Measurements from ENCODE around the gene ISG15. TPM values are rescaled to one million over a fixed set of nuclear protein-coding genes. Genes with fewer than 3 reads are reported as not detected.

The ISG15 gene
- total RNA-seq, 1 donor from 2014 or later, result 97.7 TPM

DNA sequence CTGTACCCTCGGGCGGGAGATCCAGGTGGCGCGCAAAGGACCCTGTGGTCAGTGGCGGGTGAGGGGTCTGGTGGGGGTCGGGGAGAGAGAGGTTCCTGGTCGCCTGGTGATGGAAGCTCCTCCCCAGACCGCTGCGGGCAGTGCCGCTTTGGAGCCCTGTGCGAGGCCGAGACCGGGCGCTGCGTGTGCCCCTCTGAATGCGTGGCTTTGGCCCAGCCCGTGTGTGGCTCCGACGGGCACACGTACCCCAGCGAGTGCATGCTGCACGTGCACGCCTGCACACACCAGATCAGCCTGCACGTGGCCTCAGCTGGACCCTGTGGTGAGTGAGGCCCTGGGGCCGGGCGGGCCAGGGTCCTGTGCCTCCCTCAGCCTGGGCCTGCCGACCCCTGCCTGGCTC lies 30.1 kb downstream of the ISG15 start:
- Histone ChIP-seq H3K27me3 (ENCODE audit: control insufficient read depth, insufficient read depth, low read length) (no peaks in the 10 kb centered on the region), H3K4me3 (ENCODE audit: low read depth, low read length) (no peak overlapping the region), H3K36me3 (ENCODE audit: control insufficient read depth, insufficient read depth, low read length) (peaks cover 5% of the 10 kb centered on the region)
- no peak for DNase-seq (ENCODE audit: low read depth)
- TF ChIP-seq, protein P1, sequence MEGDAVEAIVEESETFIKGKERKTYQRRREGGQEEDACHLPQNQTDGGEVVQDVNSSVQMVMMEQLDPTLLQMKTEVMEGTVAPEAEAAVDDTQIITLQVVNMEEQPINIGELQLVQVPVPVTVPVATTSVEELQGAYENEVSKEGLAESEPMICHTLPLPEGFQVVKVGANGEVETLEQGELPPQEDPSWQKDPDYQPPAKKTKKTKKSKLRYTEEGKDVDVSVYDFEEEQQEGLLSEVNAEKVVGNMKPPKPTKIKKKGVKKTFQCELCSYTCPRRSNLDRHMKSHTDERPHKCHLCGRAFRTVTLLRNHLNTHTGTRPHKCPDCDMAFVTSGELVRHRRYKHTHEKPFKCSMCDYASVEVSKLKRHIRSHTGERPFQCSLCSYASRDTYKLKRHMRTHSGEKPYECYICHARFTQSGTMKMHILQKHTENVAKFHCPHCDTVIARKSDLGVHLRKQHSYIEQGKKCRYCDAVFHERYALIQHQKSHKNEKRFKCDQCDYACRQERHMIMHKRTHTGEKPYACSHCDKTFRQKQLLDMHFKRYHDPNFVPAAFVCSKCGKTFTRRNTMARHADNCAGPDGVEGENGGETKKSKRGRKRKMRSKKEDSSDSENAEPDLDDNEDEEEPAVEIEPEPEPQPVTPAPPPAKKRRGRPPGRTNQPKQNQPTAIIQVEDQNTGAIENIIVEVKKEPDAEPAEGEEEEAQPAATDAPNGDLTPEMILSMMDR (IDR thresholded peaks at IDR 0.05; ENCODE audit: insufficient read depth, low read length, poor library complexity, severe bottlenecking), result no peak

DNA sequence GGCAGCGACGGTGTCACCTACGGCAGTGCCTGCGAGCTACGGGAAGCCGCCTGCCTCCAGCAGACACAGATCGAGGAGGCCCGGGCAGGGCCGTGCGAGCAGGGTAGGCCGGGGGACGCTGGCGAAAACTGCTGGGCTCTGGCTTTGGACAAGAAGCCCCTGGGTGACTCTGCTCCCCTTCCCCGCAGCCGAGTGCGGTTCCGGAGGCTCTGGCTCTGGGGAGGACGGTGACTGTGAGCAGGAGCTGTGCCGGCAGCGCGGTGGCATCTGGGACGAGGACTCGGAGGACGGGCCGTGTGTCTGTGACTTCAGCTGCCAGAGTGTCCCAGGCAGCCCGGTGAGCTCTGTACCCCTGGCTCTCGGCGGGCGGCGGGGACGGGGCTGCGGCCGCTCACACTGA lies 30.6 kb downstream of the ISG15 start:
- no peak for DNase-seq (ENCODE audit: low read depth)
- H3K4me3 ChIP-seq (ENCODE audit: low read depth, low read length), result no peak overlapping the region
- no peaks in the 10 kb centered on the region for H3K27me3 ChIP-seq (ENCODE audit: control insufficient read depth, insufficient read depth, low read length)
- TF ChIP-seq, protein P1 (IDR thresholded peaks at IDR 0.05; ENCODE audit: insufficient read depth, low read length, poor library complexity, severe bottlenecking), result no peak
- peaks cover 5% of the 10 kb centered on the region for H3K36me3 ChIP-seq (ENCODE audit: control insufficient read depth, insufficient read depth, low read length)

DNA sequence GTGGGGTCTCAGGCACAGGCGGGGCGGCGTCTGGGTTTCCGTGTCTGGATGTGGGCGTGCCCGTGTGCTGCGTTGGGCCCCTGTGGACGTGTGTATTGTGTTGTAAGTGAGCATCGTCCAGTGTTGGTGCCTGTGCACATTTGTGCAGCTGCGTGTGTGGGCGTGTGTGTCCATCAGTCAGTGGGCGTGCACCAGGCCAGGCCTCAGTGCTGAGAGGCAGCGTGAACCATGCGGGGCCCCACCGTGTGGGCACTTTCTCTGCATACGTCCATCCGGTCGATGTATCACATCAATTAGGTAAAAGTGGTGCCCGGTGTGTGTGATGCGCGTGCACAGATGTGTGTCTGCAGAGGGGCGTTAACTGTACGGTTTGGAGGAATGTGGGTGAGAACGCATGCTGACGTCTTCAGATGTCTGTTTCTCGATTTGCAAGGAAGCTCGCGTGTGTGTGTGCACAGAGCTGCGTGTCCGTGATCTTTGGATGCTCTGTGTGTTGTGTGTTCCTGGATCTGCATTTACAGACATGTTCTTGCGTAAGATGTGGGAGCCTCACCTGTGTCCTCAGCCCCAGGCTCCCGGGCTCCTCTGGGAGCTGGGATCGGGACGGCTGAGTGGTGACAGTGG lies 31.3 kb downstream of the ISG15 start:
- Histone ChIP-seq H3K27me3 (ENCODE audit: control insufficient read depth, insufficient read depth, low read length) (no peaks in the 10 kb centered on the region), H3K36me3 (ENCODE audit: control insufficient read depth, insufficient read depth, low read length) (peaks cover 5% of the 10 kb centered on the region), H3K4me3 (ENCODE audit: low read depth, low read length) (no peak overlapping the region)
- TF ChIP-seq, protein P1 (IDR thresholded peaks at IDR 0.05; ENCODE audit: insufficient read depth, low read length, poor library complexity, severe bottlenecking), result no peak
- no peak for DNase-seq (ENCODE audit: low read depth)

DNA sequence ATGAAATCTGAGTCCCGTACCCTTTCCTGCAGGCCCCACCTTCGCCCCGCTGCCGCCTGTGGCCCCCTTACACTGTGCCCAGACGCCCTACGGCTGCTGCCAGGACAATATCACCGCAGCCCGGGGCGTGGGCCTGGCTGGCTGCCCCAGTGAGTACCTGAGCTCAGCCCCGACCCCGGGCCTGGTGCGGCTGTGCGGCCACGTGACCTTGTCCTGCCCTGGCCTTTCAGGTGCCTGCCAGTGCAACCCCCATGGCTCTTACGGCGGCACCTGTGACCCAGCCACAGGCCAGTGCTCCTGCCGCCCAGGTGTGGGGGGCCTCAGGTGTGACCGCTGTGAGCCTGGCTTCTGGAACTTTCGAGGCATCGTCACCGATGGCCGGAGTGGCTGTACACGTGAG lies 31.8 kb downstream of the ISG15 start:
- Histone ChIP-seq H3K4me3 (ENCODE audit: low read depth, low read length) (no peak overlapping the region), H3K27me3 (ENCODE audit: control insufficient read depth, insufficient read depth, low read length) (no peaks in the 10 kb centered on the region), H3K36me3 (ENCODE audit: control insufficient read depth, insufficient read depth, low read length) (peaks cover 5% of the 10 kb centered on the region)
- no peak for DNase-seq (ENCODE audit: low read depth)
- TF ChIP-seq, protein P1 (IDR thresholded peaks at IDR 0.05; ENCODE audit: insufficient read depth, low read length, poor library complexity, severe bottlenecking), result no peak

DNA sequence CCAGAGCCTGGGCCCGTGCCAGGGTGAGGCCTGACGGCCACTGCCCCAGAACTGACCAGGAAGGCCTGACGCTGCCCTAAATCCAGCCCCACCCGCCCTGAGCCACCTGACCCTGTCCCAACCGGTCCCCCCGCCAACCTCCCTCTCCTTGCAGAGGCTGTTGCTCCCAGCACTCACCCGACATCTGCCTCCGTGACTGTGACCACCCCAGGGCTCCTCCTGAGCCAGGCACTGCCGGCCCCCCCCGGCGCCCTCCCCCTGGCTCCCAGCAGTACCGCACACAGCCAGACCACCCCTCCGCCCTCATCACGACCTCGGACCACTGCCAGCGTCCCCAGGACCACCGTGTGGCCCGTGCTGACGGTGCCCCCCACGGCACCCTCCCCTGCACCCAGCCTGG lies 32.9 kb downstream of the ISG15 start:
- peaks cover 5% of the 10 kb centered on the region for H3K36me3 ChIP-seq (ENCODE audit: control insufficient read depth, insufficient read depth, low read length)
- H3K27me3 ChIP-seq (ENCODE audit: control insufficient read depth, insufficient read depth, low read length), result no peaks in the 10 kb centered on the region
- no peak for DNase-seq (ENCODE audit: low read depth)
- H3K4me3 ChIP-seq (ENCODE audit: low read depth, low read length), result no peak overlapping the region
- TF ChIP-seq, protein P1 (IDR thresholded peaks at IDR 0.05; ENCODE audit: insufficient read depth, low read length, poor library complexity, severe bottlenecking), result no peak

DNA sequence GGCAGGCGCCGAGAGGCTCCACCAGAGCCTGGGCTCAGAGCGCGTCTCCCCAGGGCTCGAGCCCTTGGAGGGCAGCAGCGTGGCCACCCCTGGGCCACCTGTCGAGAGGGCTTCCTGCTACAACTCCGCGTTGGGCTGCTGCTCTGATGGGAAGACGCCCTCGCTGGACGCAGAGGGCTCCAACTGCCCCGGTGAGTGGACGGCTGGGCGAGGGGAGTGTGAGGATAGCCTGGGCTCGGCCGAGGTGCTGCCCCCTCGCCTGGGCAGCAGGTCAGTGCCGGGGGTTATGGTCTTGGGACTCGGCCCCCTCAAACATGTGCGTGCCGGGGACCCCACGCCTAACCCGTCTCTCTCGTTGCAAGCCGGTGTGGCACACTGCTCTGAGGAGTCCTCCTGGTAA lies 33.5 kb downstream of the ISG15 start:
- no peak overlapping the region for H3K4me3 ChIP-seq (ENCODE audit: low read depth, low read length)
- peaks cover 5% of the 10 kb centered on the region for H3K36me3 ChIP-seq (ENCODE audit: control insufficient read depth, insufficient read depth, low read length)

More for the DNA sequence above, 33.5 kb downstream of the ISG15 start:
- TF ChIP-seq, protein P1 (IDR thresholded peaks at IDR 0.05; ENCODE audit: insufficient read depth, low read length, poor library complexity, severe bottlenecking), result no peak
- no peaks in the 10 kb centered on the region for H3K27me3 ChIP-seq (ENCODE audit: control insufficient read depth, insufficient read depth, low read length)
- DNase-seq (ENCODE audit: low read depth), result no peak
